NCI-H446 (cell line): ENCODE data around the gene KCNG2.

Experiments used
- DNase-seq, 2 experiments: peaks; one replicate each; lab custom pipeline; 2025; lab: John Stamatoyannopoulos, UW

Gene KCNG2

GRCh38 chr18:79941473-79942119 lies 143.9 kb downstream of the KCNG2 start:
- DNase-seq: no peak

GRCh38 chr18:79942211-79942610 lies 144.5 kb downstream of the KCNG2 start:
- DNase-seq: no peak

- DNase-seq: no peak
Observed at GRCh38 chr18:79942786-79943607, 145.3 kb downstream of the KCNG2 start.

GRCh38 chr18:79943608-79944125 lies 145.9 kb downstream of the KCNG2 start:
- DNase-seq: no peak

GRCh38 chr18:79944126-79944731 lies 146.5 kb downstream of the KCNG2 start:
- DNase-seq: peak in 1 of 2 experiments; percentile 20

GRCh38 chr18:79944746-79945117 lies 147.0 kb downstream of the KCNG2 start:
- DNase-seq: no peak

GRCh38 chr18:79945118-79946042 lies 147.6 kb downstream of the KCNG2 start:
- DNase-seq: no peak

GRCh38 chr18:79947054-79947755 lies 149.5 kb downstream of the KCNG2 start:
- DNase-seq: no peak

- no peak for DNase-seq
Observed at GRCh38 chr18:79947881-79948610, 150.3 kb downstream of the KCNG2 start.

- no peak for DNase-seq
Observed at GRCh38 chr18:79948719-79949411, 151.1 kb downstream of the KCNG2 start.
